Stomach (tissue), 9 donors: ENCODE results near the gene SRF. TPM values are rescaled to one million over a fixed set of nuclear protein-coding genes. Genes with fewer than 3 reads are reported as not detected.

Source experiments
- DNase-seq, 2 donors: peaks; one replicate each; pipeline versions ENCODE4 v3.0.0 to v3.0.0-alpha.2; 2013 to 2019
- H3K27ac ChIP-seq, 5 donors: fragments of 200-600 bp in 4 of 5; sonication (generic) in 4 of 5; one replicate each; pipeline ENCODE4 v1.5.1; 2013 to 2019; ENCODE audit warnings: mild to moderate bottlenecking in 1 of 5, moderate library complexity in 1 of 5
- H3K27me3 ChIP-seq, 3 donors: fragments of 200-600 bp; sonication (generic); one replicate each; pipeline ENCODE4 v1.5.1; 2017 to 2019; ENCODE audit warnings: mixed run types in 1 of 3
- H3K36me3 ChIP-seq, 4 donors: fragments of 200-600 bp; sonication (generic); 1 replicate in 3 of 4; 2 replicates in 1 of 4; pipeline ENCODE4 v1.5.1; 2016 to 2019
- H3K4me1 ChIP-seq, 4 donors: fragments of 200-600 bp; sonication (generic); one replicate each; pipeline ENCODE4 v1.5.1; 2016 to 2019
- H3K4me3 ChIP-seq, 4 donors: fragments of 200-600 bp; sonication (generic) in 3 of 4; one replicate each; pipeline ENCODE4 v1.5.1; 2016 to 2019; ENCODE audit warnings: mild to moderate bottlenecking in 1 of 4
- H3K9me3 ChIP-seq, 4 donors: fragments of 200-600 bp; sonication (generic); one replicate each; pipeline ENCODE4 v1.5.1; 2016 to 2019
- EP300 ChIP-seq: sonication (generic); formaldehyde crosslinking; IDR thresholded peaks from one replicate; pipeline ENCODE4 v1.6.1; 2017; ENCODE audit warnings: antibody characterized with exemption
- POLR2A ChIP-seq, 4 donors: fragments of 450-650 bp; IDR thresholded peaks; one replicate each; pipeline ENCODE4 v1.6.1; 2016; ENCODE audit warnings: antibody characterized with exemption in 4 of 4, control low read depth in 2 of 4, mild to moderate bottlenecking in 1 of 4, moderate library complexity in 1 of 4
- POLR2AphosphoS5 ChIP-seq, 3 donors: sonication (generic); formaldehyde crosslinking; IDR thresholded peaks; one replicate each; pipeline ENCODE4 v1.6.1; 2016; ENCODE audit warnings: antibody characterized with exemption in 3 of 3
- WGBS, 5 donors: extraction: QIAGEN DNeasy Blood & Tissue Kit in 3 of 5; methylation state at CpG; one replicate each; pipeline versions ENCODE4 v1.1.5 to v1.1.7; 2013 to 2018; 5-methylcytosine and 5-hydroxymethylcytosine counted together
- intact Hi-C: fragments of 100-400 bp; cut with DNase I; formaldehyde crosslinking; loops from one replicate; pipeline ENCODE4 v1.15.1; 2023; ENCODE audit warnings: low total_unique reads
- polyA plus RNA-seq, 3 donors: library from polyadenylated mRNA; stranded (reverse); fragments of 200-250 nt; gene quantifications; one replicate each; pipeline ENCODE4 v1.2.3, GENCODE V29; 2013
- total RNA-seq, 5 donors: library from RNA; depleted of rRNA; stranded (reverse); fragments of >200 nt; gene quantifications; one replicate each; pipeline versions ENCODE4 v1.1.0 to v1.2.3, GENCODE V29; 2014 to 2016
- TF ChIP-seq, protein P1 (sequence below), 7 experiments: fragments of 450-650 bp in 4 of 7; fragments of 200-600 bp in 3 of 7; sonication (generic) in 3 of 7; IDR thresholded peaks; one replicate each; pipeline ENCODE4 v1.5.1; 2016 to 2019; ENCODE audit warnings: antibody characterized with exemption in 7 of 7, control low read depth in 2 of 7, mild to moderate bottlenecking in 1 of 7
- donor health status: healthy with polysubstance abuse.
- donor health status: Bipolar disorder and iron deficiency.
- donor health status: healthy.

SRF gene
- total and polyA plus RNA-seq, 8 donors = 10.5 to 40.6 (median 24.0) TPM

- Histone ChIP-seq H3K9me3 (no peaks in the 10 kb centered on the region), H3K27me3 (no peaks in the 10 kb centered on the region), H3K27ac (no peak overlapping the region), H3K4me1 (peaks cover 0 to 9% (median 0%) of the 10 kb centered on the region in 4 donors), H3K4me3 (no peak overlapping the region), H3K36me3 (peaks cover 25 to 96% (median 87%) of the 10 kb centered on the region in 4 donors)
- WGBS, 5 donors = 90 to 97% (median 96%) methylated on average over 3 of the region's 3 CpGs
- no peak for DNase-seq
- TF ChIP-seq, protein P1, sequence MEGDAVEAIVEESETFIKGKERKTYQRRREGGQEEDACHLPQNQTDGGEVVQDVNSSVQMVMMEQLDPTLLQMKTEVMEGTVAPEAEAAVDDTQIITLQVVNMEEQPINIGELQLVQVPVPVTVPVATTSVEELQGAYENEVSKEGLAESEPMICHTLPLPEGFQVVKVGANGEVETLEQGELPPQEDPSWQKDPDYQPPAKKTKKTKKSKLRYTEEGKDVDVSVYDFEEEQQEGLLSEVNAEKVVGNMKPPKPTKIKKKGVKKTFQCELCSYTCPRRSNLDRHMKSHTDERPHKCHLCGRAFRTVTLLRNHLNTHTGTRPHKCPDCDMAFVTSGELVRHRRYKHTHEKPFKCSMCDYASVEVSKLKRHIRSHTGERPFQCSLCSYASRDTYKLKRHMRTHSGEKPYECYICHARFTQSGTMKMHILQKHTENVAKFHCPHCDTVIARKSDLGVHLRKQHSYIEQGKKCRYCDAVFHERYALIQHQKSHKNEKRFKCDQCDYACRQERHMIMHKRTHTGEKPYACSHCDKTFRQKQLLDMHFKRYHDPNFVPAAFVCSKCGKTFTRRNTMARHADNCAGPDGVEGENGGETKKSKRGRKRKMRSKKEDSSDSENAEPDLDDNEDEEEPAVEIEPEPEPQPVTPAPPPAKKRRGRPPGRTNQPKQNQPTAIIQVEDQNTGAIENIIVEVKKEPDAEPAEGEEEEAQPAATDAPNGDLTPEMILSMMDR (IDR thresholded peaks at IDR 0.05) = no peak
- TF ChIP-seq POLR2A (IDR thresholded peaks at IDR 0.05) (no peak), POLR2AphosphoS5 (IDR thresholded peaks at IDR 0.05) (no peak), EP300 (no peak)
- intact Hi-C loops = no loop called here
Measured at GRCh38 chr6:43219119-43219518, 48.0 kb downstream of the SRF start.

GRCh38 chr6:43219814-43220213 lies 48.7 kb downstream of the SRF start:
- DNase-seq = no peak
- Histone ChIP-seq H3K27ac (no peak overlapping the region), H3K4me3 (no peak overlapping the region), H3K4me1 (peaks cover 0 to 16% (median 0%) of the 10 kb centered on the region in 4 donors), H3K36me3 (peaks cover 25 to 98% (median 89%) of the 10 kb centered on the region in 4 donors), H3K9me3 (no peaks in the 10 kb centered on the region), H3K27me3 (no peaks in the 10 kb centered on the region)
- TF ChIP-seq, protein P1 (IDR thresholded peaks at IDR 0.05) = no peak
- no peak for TF ChIP-seq EP300
- no peak for TF ChIP-seq POLR2AphosphoS5 (IDR thresholded peaks at IDR 0.05)
- 86 to 95% (median 91%) methylated on average over 7 of the region's 7 CpGs for WGBS, 5 donors
- intact Hi-C loops = no loop called here

DNA sequence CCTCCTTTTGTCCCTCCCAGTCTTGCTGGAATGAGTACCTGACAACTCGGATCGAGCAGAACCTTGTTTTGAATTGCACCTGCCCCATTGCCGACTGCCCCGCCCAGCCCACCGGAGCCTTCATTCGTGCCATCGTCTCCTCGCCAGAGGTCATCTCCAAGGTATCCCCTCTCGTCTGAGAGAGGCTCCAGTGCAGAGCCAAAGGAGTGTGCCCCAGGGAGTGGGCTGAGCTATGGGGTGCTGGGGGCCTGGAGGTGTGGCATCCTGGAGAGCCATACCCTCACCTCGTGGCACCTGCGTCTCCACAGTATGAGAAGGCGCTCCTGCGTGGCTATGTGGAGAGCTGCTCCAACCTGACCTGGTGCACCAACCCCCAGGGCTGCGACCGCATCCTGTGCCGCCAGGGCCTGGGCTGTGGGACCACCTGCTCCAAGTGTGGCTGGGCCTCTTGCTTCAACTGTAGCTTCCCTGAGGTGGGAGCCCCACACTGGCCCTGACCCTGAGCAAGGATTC lies 49.4 kb downstream of the SRF start:
- no peak overlapping the region for H3K27ac ChIP-seq
- intact Hi-C loops = no loop called here
- DNase-seq = no peak
- TF ChIP-seq, protein P1 (IDR thresholded peaks at IDR 0.05) = no peak
- TF ChIP-seq POLR2A (IDR thresholded peaks at IDR 0.05) = no peak
- TF ChIP-seq EP300 = no peak
- no peak for TF ChIP-seq POLR2AphosphoS5 (IDR thresholded peaks at IDR 0.05)
- H3K4me1 ChIP-seq = peaks cover 0 to 19% (median 0%) of the 10 kb centered on the region in 4 donors
- no peaks in the 10 kb centered on the region for H3K27me3 ChIP-seq
- H3K4me3 ChIP-seq = no peak overlapping the region
- H3K36me3 ChIP-seq = peaks cover 22 to 97% (median 86%) of the 10 kb centered on the region in 4 donors
- 88 to 91% (median 90%) methylated on average over 16 of the region's 16 CpGs for WGBS, 5 donors
- H3K9me3 ChIP-seq = no peaks in the 10 kb centered on the region

- peak in 1 of 2 donors; percentile 50 for DNase-seq
- Histone ChIP-seq H3K36me3 (peaks cover 16 to 97% (median 81%) of the 10 kb centered on the region in 4 donors), H3K9me3 (no peaks in the 10 kb centered on the region), H3K27me3 (no peaks in the 10 kb centered on the region), H3K4me3 (no peak overlapping the region), H3K27ac (no peak overlapping the region), H3K4me1 (peaks cover 0 to 19% (median 0%) of the 10 kb centered on the region in 4 donors)
- intact Hi-C loops = no loop called here
- WGBS, 5 donors = 61 to 78% (median 66%) methylated on average over 19 to 20 of the region's 20 CpGs
- TF ChIP-seq POLR2A (IDR thresholded peaks at IDR 0.05) (no peak), POLR2AphosphoS5 (IDR thresholded peaks at IDR 0.05) (no peak), EP300 (no peak)
- TF ChIP-seq, protein P1 (IDR thresholded peaks at IDR 0.05) = no peak
Measured at GRCh38 chr6:43221046-43221972, 50.2 kb downstream of the SRF start.
